Lower lobe of right lung (tissue), 2 donors: ENCODE data around the gene NCF4. TPM values are rescaled to one million over a fixed set of nuclear protein-coding genes. Genes with fewer than 3 reads are reported as not detected.

Experiments
- ATAC-seq, 2 donors: fragments of 200-7000 bp; cut with Tn5 transposase; one replicate each; pipeline ENCODE4 v1.9.1; 2020 to 2022; ENCODE audit warnings: mild to moderate bottlenecking in 2 of 2, moderate library complexity in 2 of 2
- DNase-seq: peaks from one replicate; pipeline ENCODE4 v3.0.0-alpha.2; 2020
- H3K27ac ChIP-seq: fragments of 200-600 bp; one replicate; pipeline ENCODE4 v1.8.0; 2022
- H3K27me3 ChIP-seq: fragments of 200-600 bp; one replicate; pipeline ENCODE4 v1.8.0; 2022; ENCODE audit warnings: low read depth
- H3K36me3 ChIP-seq: fragments of 200-600 bp; one replicate; pipeline ENCODE4 v1.8.0; 2022; ENCODE audit warnings: mild to moderate bottlenecking
- H3K4me1 ChIP-seq: fragments of 200-600 bp; one replicate; pipeline ENCODE4 v1.8.0; 2022
- H3K4me3 ChIP-seq: fragments of 200-600 bp; one replicate; pipeline ENCODE4 v1.8.0; 2022; ENCODE audit warnings: mild to moderate bottlenecking
- H3K9me3 ChIP-seq: fragments of 200-600 bp; one replicate; pipeline ENCODE4 v1.8.0; 2022
- intact Hi-C: fragments of 100-400 bp; cut with DNase I; formaldehyde crosslinking; loops from one replicate; pipeline ENCODE4 v1.11.0; 2022
- total RNA-seq: library from RNA; stranded (reverse); fragmentation: NEBNext Ultra II Directional; extraction: Animal tissue kit (Norgen Biotek cat#: 25700); gene quantifications from one replicate; pipeline ENCODE4 v1.2.1, GENCODE V29; 2021
- TF ChIP-seq, protein P1 (sequence below): fragments of 200-600 bp; IDR thresholded peaks from one replicate; pipeline ENCODE4 v1.8.0; 2022; ENCODE audit warnings: antibody characterized with exemption, mild to moderate bottlenecking
- donor health status: DM: no; HTN: yes; CAD: no; lungs with severe emphysema.

Gene NCF4
- total RNA-seq, 1 donor from 2014 or later, result 55.3 TPM

- H3K9me3 ChIP-seq, result no peaks in the 10 kb centered on the region
- H3K27me3 ChIP-seq, result peaks cover 73% of the 10 kb centered on the region
- intact Hi-C loops, result no loop called here
- no peaks in the 10 kb centered on the region for H3K36me3 ChIP-seq
- TF ChIP-seq, protein P1, sequence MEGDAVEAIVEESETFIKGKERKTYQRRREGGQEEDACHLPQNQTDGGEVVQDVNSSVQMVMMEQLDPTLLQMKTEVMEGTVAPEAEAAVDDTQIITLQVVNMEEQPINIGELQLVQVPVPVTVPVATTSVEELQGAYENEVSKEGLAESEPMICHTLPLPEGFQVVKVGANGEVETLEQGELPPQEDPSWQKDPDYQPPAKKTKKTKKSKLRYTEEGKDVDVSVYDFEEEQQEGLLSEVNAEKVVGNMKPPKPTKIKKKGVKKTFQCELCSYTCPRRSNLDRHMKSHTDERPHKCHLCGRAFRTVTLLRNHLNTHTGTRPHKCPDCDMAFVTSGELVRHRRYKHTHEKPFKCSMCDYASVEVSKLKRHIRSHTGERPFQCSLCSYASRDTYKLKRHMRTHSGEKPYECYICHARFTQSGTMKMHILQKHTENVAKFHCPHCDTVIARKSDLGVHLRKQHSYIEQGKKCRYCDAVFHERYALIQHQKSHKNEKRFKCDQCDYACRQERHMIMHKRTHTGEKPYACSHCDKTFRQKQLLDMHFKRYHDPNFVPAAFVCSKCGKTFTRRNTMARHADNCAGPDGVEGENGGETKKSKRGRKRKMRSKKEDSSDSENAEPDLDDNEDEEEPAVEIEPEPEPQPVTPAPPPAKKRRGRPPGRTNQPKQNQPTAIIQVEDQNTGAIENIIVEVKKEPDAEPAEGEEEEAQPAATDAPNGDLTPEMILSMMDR, result no peak
- ATAC-seq (peak; percentile 82 to 85), DNase-seq (peak; percentile 50)
- no peak within 1 kb of the TSS for H3K27ac ChIP-seq
- H3K4me1 ChIP-seq, result peaks cover 14% of the 10 kb centered on the region
- H3K4me3 ChIP-seq, result peak within 1 kb of the TSS; percentile 39
Observed at GRCh38 chr22:36816636-36817524, 43.9 kb upstream of the NCF4 start, which contains the start of gene PVALB. PVALB (minus strand) TSS chr22:36817035; CDS start chr22:36817005, 30 bp downstream.

DNA sequence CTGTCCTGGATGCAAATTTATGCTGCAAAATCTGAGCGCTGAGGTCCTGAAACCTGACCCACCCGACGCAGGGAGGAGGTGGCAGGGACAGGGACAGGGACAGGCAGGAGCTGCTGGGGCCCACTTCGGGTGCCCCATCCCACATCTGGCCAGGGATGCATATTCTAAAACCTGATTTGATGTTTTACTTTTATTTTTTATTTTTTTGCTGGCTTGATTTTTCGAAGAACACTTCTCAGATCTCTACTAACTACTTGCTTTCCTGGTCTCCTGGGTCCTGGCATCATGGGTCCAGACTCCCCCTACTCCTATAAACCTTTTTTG, 43.3 kb upstream of the NCF4 start:
- ATAC-seq, result no peak
- H3K4me3 ChIP-seq, result peak overlapping the region; percentile 39
- H3K9me3 ChIP-seq, result no peaks in the 10 kb centered on the region
- no peak for DNase-seq
- TF ChIP-seq, protein P1, result no peak
- H3K27me3 ChIP-seq, result peaks cover 76% of the 10 kb centered on the region
- intact Hi-C loops, result no loop called here
- H3K4me1 ChIP-seq, result peaks cover 14% of the 10 kb centered on the region
- no peaks in the 10 kb centered on the region for H3K36me3 ChIP-seq
- no peak overlapping the region for H3K27ac ChIP-seq

- H3K27ac ChIP-seq, result no peak overlapping the region
- no peak for DNase-seq
- TF ChIP-seq, protein P1, result no peak
- peaks cover 76% of the 10 kb centered on the region for H3K27me3 ChIP-seq
- H3K36me3 ChIP-seq, result no peaks in the 10 kb centered on the region
- H3K9me3 ChIP-seq, result no peaks in the 10 kb centered on the region
- no peak for ATAC-seq
- peaks cover 14% of the 10 kb centered on the region for H3K4me1 ChIP-seq
- H3K4me3 ChIP-seq, result no peak overlapping the region
- intact Hi-C loops, result no loop called here
Observed at GRCh38 chr22:36818010-36818642, 42.7 kb upstream of the NCF4 start.

DNA sequence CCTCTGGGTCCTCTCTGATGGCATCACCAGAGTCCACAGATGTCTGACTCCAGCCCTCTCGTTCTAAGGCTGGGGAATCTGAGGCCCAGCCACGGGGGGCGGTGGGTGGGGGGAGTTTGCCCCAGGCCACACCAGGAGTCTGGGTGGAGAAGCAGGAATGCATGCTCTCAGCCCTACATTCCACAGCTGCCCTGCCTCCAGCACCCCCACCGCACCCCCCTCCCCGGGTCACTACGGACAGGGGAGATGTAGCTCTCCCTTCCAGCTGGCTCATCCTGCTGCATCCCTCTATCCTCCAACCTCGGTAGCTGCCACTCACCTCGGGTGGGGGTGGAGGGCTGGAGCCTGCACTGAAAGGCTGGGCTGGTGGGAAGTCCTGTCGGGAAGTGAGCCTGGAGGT, 41.7 kb upstream of the NCF4 start:
- Histone ChIP-seq H3K9me3 (no peaks in the 10 kb centered on the region), H3K4me1 (peaks cover 14% of the 10 kb centered on the region), H3K4me3 (no peak overlapping the region), H3K27ac (no peak overlapping the region), H3K27me3 (peaks cover 75% of the 10 kb centered on the region), H3K36me3 (no peaks in the 10 kb centered on the region)
- ATAC-seq (no peak), DNase-seq (no peak)
- TF ChIP-seq, protein P1, result no peak
- intact Hi-C loops, result no loop called here

GRCh38 chr22:36822581-36822980, 38.2 kb upstream of the NCF4 start:
- H3K27ac ChIP-seq, result no peak overlapping the region
- ATAC-seq, result no peak
- no peaks in the 10 kb centered on the region for H3K9me3 ChIP-seq
- DNase-seq, result no peak
- H3K27me3 ChIP-seq, result peaks cover 50% of the 10 kb centered on the region
- no peaks in the 10 kb centered on the region for H3K36me3 ChIP-seq
- TF ChIP-seq, protein P1, result no peak
- H3K4me1 ChIP-seq, result no peaks in the 10 kb centered on the region
- intact Hi-C loops, result no loop called here
- no peak overlapping the region for H3K4me3 ChIP-seq
